K562 treated with DMSO at 1 percent for 24 hours (cell line): ENCODE data around the gene AQP9. TPM values are rescaled to one million over a fixed set of nuclear protein-coding genes. Genes with fewer than 3 reads are reported as not detected.

ENCODE experiments used
- total RNA-seq: library from RNA; unstranded; fragments of 300-600 nt; gene quantifications from 2 replicates; pipeline ENCODE4 v1.2.3, GENCODE V29; 2022; ENCODE audit warnings: low read depth; ENCODE audit not compliant: insufficient read depth

Gene AQP9
- 0.24 and 0.66 TPM in 2 replicates for total RNA-seq

GRCh38 chr15:58138106-58138505 lies at the start of gene AQP9:
AQP9 (plus strand) TSS chr15:58138381; CDS start chr15:58138566, 185 bp downstream.

Other genes with a start within 250 kb of the AQP9 start
- 176 and 185 TPM in 2 replicates for gene ALDH1A2, start 72.7 kb upstream of the AQP9 start, total RNA-seq